ENCODE data around the gene PAN3.

- TF ChIP-seq JUND (IDR thresholded peaks at IDR 0.05; ENCODE audit: low read length) (no peak), MAFK (IDR thresholded peaks at IDR 0.05; ENCODE audit: low read depth, low read length) (no peak), CREB1 (IDR thresholded peaks at IDR 0.05) (no peak), CTCF (IDR thresholded peaks at IDR 0.05; ENCODE audit: control extremely low read depth in 1 of 3, insufficient read depth in 1 of 3, low read depth in 1 of 3, low read length in 3 of 3) (no peak), MAX (IDR thresholded peaks at IDR 0.05) (no peak), POLR2AphosphoS5 (IDR thresholded peaks at IDR 0.05; ENCODE audit: low read depth, low read length) (no peak), CHD1 (IDR thresholded peaks at IDR 0.05; ENCODE audit: low read depth, low read length) (no peak), POLR2A (IDR thresholded peaks at IDR 0.05; ENCODE audit: control extremely low read depth in 1 of 2, low read depth in 2 of 2, low read length in 2 of 2) (no peak), EZH2 (IDR thresholded peaks at IDR 0.05; ENCODE audit: low read depth, low read length, severe bottlenecking) (no peak), RAD21 (IDR thresholded peaks at IDR 0.05 in 1 of 2, conservative IDR thresholded peaks at IDR 0.05 in 1 of 2; ENCODE audit: low read depth in 2 of 2, low read length in 2 of 2) (no peak), TBP (IDR thresholded peaks at IDR 0.05; ENCODE audit: low read depth, low read length) (no peak)
- TF ChIP-seq, protein P1, sequence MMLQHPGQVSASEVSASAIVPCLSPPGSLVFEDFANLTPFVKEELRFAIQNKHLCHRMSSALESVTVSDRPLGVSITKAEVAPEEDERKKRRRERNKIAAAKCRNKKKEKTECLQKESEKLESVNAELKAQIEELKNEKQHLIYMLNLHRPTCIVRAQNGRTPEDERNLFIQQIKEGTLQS (IDR thresholded peaks at IDR 0.05; ENCODE audit: insufficient read depth, low read depth, low read length): no peak
These were observed 66.5 kb downstream of the PAN3 start for GRCh38 chr13:28204690-28205443.
